IPS-NIHi11 (cell line): ENCODE results near the gene CARMIL1.

Source experiments
- DNase-seq: peaks from one replicate; pipeline ENCODE4 v3.0.0; 2012; ENCODE audit warnings: mixed read lengths, low spot score

CARMIL1 gene

DNA sequence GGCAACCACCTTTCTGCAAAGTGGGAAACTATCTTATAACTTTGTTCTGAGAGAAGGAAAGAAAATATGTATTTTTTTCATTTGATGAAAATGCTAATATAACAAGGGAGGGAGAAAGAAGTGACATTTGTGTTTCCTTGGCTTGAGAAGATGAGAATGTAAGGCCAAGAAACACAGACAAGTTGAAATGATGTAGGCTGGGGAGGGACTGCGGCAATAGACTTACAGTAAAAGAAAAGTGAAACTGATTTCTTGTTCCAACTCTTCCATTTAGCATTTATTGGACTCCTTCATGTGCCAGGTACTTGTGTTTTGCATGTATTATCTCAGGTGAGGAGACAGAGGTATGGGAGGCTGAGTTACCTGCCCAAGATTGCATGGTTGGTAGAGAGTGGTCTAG is 130.9 kb downstream of the CARMIL1 start:
- no peak for DNase-seq

DNA sequence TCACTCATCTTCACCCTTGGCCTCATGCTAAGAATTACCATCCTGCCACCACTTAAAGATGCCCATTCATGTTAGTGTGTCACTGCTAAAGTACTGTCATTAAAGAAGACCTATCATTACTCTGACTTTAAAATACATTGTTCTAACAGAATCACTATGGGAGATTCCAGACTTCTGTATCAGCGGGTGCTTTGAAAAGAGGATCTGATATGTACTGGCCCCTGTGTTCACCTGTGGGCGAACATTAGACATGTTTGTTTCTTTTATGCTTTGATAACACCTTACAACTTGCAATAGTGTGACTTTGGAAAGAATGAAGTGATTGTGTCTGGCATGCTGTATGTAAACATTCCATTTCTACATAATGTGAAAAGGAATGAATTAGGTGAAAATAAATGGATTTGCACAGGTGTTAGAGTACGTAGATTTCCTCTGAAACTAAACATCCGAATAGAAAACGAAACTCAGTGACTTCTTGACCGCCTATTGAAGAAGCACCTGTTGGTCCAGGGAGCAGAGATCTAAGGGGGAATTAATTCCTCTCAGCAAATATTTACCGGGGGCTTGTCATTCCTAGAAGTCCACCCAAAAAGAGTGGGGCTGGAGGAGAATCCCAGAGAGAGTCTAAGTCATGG is 132.3 kb downstream of the CARMIL1 start:
- no peak for DNase-seq

DNA sequence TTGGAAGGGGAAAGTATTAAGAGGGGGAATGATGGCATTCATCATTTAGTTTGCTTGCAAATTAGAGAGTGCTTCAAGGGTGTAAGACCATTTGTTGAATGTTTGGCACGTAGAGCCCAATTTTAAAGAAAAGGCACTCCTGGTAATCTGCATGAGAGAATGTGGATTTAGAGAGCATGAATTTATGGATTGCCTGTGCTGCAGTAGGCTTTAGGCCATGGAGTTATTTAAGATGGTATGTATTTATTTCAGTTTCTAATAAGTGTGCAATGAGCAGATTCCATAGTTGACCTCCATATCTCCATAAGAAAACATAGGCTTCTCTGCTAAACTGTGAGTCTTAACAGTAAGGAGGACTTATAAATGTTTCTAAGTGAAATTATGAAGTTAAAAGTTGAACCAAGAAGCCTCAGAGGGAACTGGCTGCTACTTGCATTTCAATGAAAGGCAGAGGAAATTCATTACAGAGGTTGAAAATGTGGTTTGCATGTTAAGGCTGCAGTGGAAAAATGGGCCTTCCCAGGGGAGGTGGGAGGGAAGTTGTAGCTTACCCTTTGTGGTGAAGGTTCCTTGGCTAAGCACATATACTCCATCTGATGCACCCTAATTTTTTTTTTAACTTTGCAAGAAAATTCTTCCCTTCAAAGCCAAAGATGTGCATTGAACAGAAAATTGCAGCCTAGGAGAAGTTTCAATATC is 134.2 kb downstream of the CARMIL1 start:
- no peak for DNase-seq

DNA sequence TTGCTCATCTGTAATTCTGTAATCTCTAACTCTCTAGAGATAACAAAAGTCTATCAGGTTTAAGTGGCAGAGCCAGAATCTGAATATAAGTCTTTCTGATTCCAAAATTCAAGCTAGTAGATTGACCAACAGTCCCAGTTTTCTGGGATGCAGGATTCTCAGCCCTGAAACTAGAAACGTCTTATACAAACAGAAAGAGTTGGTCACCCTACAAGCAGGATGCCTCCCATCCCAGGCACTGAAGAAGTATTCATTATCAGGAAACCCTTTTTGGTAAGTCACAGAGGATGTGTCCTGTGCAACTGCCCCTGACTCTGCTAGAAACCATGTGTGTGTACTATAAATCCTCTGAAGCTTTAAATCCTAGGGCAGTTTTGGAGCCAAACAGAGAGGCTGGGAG is 135.0 kb downstream of the CARMIL1 start:
- DNase-seq = no peak

DNA sequence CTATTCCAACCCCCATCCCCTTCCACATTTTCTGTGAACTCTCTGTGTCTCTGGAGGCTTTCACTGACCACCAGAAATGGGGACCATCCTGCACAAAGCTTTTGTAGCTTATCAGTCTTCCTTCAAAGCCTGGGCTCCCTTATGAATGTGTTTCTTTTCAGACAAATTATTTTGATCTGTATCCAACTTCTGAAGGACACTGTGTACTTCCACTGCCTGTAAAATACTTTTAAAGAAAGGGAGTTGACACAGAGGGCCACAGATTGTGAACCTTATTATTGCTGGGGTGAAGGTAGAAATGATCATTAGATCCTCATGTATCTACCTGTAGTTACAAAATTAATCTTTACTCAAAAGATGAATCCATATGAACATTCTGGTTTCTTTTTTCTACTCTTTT is 135.6 kb downstream of the CARMIL1 start:
- no peak for DNase-seq

DNA sequence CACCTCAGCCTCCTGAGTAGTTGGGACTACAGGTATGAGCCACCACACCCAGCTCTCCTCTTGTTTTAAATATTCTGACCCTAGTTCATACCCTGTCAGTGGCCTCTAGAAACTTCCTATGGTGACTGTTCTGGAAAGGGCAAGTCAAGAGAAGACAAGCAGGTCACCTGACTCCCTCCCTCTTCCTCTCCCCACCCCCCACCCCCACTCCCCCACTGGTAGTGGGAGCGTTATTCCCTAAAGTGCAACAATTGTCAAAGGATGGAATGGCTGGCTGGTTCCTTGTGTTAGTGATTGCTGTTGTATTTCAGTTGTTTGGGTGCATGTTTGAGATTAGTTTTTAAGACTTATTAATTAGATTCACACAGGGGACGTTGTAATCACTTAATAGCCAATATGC is 136.1 kb downstream of the CARMIL1 start:
- no peak for DNase-seq

DNA sequence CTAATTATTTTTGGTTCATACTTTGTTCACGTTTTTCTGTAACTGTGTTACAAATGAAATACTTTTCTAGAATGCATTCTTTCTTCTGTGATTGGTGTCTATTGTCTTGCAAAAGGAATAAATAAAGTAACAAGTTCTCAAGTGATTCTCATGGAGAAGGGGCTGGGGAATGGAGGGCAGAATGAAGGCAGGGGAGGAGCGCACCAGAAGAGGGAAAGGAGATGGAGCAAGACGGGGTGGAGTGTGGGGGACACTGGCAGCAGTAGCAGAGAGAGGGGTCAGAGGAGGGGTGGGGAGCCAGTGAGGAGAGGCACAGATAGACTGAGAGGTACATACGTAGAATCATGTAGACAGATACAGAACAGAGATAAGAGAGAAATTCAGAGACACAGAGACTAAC is 136.5 kb downstream of the CARMIL1 start:
- DNase-seq = no peak

DNA sequence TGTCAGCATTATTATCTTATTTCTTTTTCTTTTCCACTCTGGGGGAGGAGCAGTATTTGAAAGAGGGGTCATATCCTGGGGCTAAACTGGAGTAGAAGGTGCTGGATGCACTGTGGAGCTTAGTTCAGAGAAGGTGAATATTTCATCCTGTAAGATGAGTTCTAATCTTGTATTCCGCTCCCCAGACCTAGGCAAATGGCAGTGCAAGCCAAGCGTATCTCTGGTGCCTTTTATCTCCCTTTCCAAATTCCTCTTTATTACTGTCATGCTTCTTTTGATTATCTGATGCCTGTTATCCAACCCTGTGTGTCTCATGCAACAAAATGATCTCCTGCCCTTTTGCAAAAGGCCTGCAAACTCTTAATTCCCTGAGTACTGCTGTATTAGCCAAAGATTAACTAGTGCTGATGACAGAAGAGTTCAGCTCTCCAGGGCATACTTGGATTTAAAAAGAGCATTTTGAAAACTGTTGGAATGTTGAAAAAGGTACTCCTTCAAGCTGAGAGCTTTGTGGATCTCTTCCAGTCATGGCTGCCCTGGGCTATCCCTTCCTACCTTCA is 138.0 kb downstream of the CARMIL1 start:
- no peak for DNase-seq

DNA sequence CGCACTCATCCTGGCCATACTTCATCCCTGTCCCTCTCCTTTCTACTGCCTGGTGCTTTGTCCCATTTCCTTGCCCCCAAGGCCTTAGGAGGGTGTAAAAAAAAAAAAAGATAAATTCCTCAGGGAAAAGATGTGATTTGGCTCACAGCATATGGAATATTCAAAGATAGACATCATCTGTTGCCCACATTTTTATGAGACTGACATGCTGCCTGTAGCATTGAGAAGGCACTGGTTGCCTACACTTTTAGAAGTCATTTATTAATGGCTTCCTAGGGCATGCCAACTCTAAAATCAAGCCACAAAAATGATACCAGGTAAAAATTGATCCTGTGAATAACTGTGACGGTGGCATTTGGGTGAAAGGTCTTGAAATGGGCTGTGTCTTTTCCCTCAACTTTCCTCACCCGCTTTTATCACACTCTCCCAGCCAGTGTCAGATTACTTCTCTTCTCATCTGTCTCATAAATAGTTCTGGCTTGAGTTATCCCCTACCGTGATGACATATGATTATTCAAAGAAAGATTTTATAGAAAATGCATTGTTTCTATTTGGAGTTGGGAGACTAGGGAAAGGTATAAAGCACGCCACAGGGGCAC is 139.4 kb downstream of the CARMIL1 start:
- no peak for DNase-seq

DNA sequence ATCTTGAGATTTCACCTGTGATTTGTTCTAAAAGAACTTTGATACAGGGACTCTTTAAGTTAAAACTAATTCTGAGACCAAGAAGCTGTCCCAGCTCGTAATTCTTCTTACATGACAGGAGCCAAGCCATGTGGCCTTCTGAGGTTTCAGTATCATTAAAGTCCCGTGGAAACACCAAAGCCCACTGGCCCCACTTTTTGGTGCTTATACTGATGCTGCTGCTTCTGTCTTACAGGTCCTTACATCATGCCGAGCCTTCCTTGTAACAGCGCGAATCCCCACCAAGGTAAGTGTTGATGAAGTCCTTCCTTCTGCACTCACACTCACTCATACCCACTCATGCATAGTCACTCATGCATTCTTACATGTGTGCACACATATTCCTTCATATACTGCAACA is 140.7 kb downstream of the CARMIL1 start:
- DNase-seq = no peak

DNA sequence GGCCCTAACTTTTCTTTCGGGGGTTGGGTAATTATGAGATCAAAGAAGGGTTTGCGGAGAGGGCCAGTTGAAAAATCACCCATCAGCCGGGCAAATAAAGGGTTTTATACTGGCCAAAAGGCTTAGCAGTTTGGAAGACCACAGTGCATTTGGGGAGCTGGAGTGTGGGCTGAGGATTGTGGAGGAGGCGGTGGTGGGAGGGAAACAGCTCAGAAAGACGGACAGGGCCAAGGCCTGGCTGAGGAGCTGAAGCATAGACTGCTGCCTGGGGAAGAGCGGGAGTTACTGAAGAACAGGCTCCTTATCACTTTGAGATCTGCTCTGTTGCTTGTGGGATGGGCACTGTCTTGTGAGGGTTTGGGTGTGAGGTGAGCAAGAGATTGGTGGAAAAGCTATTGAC is 144.2 kb downstream of the CARMIL1 start:
- DNase-seq = peak; percentile 17

DNA sequence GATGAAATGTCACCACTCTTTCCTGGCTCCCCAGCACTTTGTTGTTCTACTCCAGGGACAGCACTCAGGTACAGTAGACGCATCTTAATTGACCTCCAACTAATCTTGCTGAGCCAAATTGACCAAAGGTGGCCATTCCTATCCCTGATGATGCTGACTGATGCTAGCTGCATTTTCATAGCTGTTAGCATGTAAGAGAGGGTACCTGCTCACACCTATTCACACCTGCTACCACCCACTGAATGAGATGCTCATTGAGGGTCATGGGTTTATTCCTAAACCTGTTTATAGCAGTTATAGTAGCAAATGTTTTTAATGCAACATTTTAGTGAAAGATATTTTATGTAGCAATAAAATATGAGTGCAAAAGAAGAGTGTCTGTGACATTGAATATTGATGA is 145.1 kb downstream of the CARMIL1 start:
- no peak for DNase-seq

DNA sequence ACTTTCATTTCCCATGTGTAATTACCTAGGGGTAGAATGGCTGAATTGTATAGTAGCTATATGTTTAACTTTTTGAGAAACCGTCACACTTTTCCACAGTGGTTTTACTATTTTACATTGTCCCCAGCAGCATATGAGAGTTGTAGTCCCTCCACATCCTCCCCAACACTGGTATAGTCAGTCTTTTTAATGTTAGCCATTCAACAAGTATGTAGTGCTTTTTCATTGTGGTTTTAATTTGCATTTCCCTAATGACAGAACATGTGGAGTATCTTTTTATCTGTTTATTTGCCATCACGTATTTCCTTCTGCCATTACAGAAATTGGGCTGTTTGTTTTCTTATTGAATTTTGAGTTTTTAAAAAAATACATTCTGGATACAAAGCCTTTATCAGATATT is 148.4 kb downstream of the CARMIL1 start:
- no peak for DNase-seq

DNA sequence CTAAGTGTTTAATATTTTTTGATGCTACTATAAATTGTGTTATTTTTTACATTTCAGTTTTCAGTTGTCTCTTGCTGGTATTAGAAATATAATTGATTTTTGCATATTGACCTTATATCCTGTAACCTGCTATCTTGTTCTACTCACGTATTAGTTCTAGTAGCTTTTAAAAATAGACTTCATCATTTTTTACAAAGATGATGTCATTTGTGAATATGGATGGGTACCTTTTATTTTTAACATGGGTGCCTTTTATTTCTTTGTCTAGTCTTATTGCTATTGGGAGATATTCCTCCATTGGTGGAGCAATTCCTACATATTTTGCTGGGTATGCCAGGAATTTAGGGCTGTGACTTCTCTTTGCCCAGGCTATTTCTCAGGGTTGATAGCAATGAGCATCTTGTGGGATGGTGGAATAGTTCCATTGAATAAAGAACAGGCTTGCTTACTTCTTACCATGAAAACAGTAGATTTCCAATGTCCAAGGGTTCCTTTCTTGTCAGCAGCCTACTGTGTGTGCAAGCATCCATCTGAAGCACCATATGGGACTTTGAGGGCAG is 149.7 kb downstream of the CARMIL1 start:
- no peak for DNase-seq

DNA sequence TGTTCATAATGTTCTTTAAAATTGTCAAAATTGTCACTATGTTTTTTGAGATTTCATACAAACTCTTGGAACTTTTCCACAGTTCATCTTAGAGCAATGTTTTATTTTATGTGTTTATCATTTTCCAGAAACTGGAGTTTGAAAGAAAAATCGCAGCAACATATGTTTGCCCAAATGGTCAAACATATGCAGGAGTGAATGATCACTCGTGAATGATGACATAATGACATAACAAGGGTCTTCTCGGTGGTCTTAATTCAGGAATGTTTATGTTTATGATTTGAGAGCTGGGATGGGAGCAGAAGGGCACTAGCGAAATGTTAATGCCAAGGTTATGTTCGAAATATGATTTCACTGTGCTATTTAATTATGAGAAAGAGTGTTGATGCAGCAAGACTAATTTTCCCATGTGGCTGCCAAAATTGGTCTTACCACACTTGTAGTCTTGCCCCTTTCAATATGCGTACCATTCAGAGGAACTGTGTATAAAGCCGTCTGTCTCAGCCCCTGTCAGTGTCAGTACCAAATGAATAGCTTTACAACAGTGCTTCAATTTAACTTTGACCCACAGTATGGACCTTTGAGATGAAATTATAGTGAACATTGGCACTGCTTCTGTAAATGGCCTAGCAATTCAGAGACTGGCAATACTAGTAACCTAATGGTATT is 152.3 kb downstream of the CARMIL1 start:
- no peak for DNase-seq

DNA sequence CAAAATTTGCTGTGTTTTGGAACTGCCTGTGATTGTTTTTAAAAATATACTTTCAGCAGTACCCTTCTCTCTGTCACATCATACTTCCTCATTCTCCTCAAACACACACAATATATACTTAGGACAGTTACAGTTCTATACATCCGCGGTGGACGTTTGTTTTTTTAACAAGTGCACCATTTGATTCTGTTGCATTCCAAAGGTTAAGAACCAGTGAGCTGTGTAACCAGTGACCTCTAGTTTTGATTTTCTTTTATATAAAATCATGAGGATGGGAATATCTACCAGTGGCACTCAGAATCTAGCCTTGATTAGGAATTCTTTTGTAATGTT is 152.8 kb downstream of the CARMIL1 start:
- DNase-seq = no peak

DNA sequence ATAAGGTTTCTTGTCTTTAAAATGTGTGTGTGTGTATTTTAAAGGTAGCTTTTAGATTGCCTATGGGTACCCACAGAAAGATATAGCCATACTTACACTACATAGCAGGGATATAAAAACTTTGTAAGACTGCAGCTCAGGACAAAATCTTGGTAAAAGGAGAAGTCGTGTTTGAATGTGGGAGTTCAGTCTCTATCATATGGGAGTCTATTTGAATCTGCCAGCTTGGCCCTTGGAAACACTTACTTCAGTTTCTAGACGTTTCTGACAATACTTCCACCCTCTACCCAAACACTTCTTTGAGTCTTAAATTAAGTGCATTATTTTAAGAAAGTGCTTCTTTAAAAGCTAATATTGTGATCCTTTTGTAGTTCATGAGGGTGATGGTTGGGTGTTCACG is 155.7 kb downstream of the CARMIL1 start:
- no peak for DNase-seq

DNA sequence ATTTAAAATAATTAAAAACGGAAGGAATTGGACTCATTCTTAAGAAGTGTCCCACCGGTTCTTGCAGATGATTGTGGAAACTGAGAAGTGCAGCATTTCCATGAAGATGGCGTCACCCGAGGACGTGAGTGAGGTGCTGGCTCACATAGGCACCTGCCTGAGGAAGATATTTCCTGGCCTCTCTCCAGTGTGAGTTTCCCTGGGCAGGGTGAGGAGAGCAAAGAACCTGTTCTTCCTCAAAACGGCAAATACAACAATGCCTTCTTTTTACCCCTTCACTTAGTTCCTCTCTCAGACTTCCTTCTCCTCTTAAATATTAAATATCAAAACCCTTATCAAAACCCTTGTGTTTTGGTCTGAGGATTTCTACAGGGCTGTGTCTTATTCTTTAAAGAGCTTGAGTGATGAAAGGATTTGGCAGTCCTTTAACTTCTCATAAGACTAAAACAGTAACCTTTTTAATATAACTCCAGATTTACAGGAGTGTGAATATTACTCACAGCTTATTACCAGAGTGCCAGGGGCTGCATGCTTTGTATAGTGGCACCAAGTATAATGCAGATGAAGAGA is 156.3 kb downstream of the CARMIL1 start:
- no peak for DNase-seq

DNA sequence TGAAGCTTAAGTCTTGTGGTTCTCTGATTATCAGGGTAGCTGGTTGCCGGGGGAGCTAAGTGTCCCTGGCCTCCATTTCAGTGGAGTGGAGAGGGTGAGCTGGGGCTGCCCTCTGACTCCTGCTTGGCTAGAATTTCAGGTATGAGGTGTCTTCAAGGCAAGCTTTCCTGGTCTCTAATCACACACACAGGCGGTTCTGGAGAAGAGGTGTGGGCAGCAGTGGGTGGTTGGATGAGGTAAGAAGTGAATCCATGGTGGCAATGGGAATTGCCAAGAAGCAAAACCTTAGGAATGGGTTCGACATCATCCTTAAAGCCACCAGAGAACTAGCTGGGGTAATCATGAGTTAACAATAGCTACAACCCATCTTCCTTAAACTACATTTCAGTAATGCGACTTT is 157.6 kb downstream of the CARMIL1 start:
- no peak for DNase-seq

DNA sequence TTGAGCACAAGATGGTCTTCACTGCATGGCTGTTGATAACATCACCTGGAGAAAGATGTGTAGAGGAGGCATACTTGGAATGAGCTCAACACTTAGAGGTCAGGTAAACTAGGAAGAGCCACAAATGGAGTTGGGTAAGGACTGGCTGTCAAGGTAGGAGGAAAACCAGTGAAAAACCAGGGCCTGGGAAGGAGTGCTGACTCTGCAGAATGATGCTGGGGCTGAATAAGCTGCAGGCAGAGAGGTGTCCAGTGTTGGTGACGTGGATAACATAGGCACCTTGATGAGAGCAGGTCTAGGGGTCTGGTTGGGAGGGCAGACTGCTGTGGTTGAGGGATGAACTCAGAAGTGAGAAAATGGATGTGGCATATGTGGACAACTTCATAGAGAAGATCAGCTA is 160.2 kb downstream of the CARMIL1 start:
- no peak for DNase-seq

DNA sequence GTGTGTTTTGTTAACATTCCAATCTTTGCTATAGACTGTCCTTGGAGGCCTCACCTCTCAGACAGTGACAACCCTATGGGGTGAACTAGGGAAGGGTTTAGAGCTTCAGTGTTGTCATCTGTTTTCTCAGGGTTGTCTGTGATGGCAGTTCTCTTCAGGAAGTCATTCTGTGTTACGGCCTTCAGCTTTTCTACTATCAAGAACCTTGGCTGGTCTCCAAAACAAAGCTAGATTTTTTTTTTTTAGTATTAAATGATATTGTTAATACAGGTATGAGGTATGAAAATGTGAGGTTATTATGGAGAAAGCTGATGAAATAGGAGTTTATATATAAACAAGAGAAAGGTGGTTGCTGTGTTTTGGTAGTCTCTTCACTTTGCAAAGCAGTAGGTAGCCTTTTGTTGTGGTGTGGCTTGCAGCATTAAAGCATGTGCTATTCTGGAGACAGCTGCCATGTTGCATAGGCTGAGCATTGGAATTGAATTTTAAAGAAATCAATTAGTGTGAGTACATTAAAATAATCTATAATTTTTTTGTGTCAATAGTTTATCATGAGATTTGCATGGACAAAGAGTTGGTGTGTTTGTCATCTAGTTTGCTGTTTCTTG is 162.6 kb downstream of the CARMIL1 start:
- DNase-seq = no peak

DNA sequence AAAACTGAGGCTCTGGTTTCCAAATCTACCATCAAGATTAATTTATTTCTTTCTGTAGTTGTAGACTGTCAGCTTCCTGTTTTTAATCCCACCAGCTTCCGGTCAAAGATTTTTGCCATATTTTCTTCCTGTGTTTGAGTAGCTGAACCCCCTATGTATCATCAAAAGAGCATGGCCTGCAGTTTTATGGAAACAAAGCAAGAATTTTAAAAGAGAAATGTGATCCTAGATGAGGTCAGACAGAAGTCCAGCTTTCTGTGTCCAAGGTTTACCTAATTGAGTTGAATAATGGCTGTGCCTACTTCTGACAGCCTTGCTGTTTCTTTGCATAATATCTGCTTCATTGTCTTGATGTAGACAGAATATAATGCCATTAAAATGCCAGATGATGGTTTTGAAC is 163.7 kb downstream of the CARMIL1 start:
- no peak for DNase-seq
